Activated naive CD4-positive, alpha-beta T cell treated with anti-CD3 and anti-CD28 coated beads for 36 hours (primary cell): ENCODE measurements around the gene SRL. TPM values are rescaled to one million over a fixed set of nuclear protein-coding genes. Genes with fewer than 3 reads are reported as not detected.
A peak's percentile ranks its signal among the peaks of the same experiment; 100 is the strongest.

Source experiments
- CTCF ChIA-PET: fragments of 350-600 bp; sonication (Branson Sonifier 250); formaldehyde crosslinking; loops from one replicate; lab custom pipeline; 2021; ENCODE audit warnings: antibody characterized with exemption; lab: Charles Lee
- DNase-seq: peaks from one replicate; pipeline ENCODE4 v3.0.0-alpha.2; 2020
- H3K27ac Mint-ChIP-seq: one replicate; pipeline ENCODE4 v1.8.0; 2021; ENCODE audit warnings: mild to moderate bottlenecking, mixed read lengths
- H3K27me3 Mint-ChIP-seq: one replicate; pipeline ENCODE4 v1.8.0; 2021; ENCODE audit warnings: low read depth, mixed read lengths
- H3K36me3 Mint-ChIP-seq: one replicate; pipeline ENCODE4 v1.8.0; 2021; ENCODE audit warnings: low read depth, mixed read lengths
- H3K4me1 Mint-ChIP-seq: one replicate; pipeline ENCODE4 v1.8.0; 2021; ENCODE audit warnings: low read depth, mixed read lengths
- H3K4me3 Mint-ChIP-seq: one replicate; pipeline ENCODE4 v1.8.0; 2021; ENCODE audit warnings: mild to moderate bottlenecking, moderate library complexity, mixed read lengths
- H3K9me3 Mint-ChIP-seq: one replicate; pipeline ENCODE4 v1.8.0; 2021; ENCODE audit warnings: mixed read lengths
- intact Hi-C: fragments of 100-400 bp; cut with micrococcal nuclease; formaldehyde crosslinking; loops from one replicate; pipeline ENCODE4 v1.15.1; 2023
- total RNA-seq, 2 experiments: library from RNA; stranded (reverse); gene quantifications; one replicate each; pipeline ENCODE4 v1.2.3, GENCODE V29; 2021

SRL gene
- total RNA-seq, 2 experiments from 2014 or later = not detected

GRCh38 chr16:4139968-4140367 lies 101.9 kb downstream of the SRL start:
- H3K9me3 Mint-ChIP-seq = no peaks in the 10 kb centered on the region
- peaks cover 8% of the 10 kb centered on the region for H3K4me1 Mint-ChIP-seq
- H3K4me3 Mint-ChIP-seq = no peak overlapping the region
- H3K27ac Mint-ChIP-seq = peak overlapping the region; percentile 59
- CTCF ChIA-PET = no interaction called here
- peaks cover 4% of the 10 kb centered on the region for H3K27me3 Mint-ChIP-seq
- DNase-seq = no peak
- no peaks in the 10 kb centered on the region for H3K36me3 Mint-ChIP-seq
- intact Hi-C loops = no loop called here

Other genes with a start within 250 kb of the SRL start
- 1 to 10 TPM; 6.5 to 7.1 TPM for gene ADCY9, start 125.6 kb downstream of the SRL start, total RNA-seq
- 10 to 100 TPM; 24.0 to 27.7 TPM for gene TFAP4, start 30.9 kb upstream of the SRL start, total RNA-seq
- under 1 TPM; 0.12 to 0.24 TPM for gene GLIS2, start 74.0 kb upstream of the SRL start, total RNA-seq
- 10 to 100 TPM; 67.8 to 71.3 TPM for gene PAM16, start 109.2 kb upstream of the SRL start, total RNA-seq
- not detected for gene VASN, start 129.8 kb upstream of the SRL start, total RNA-seq
- 10 to 100 TPM; 39.7 to 43.3 TPM for gene CORO7, start 174.5 kb upstream of the SRL start, total RNA-seq
- gene DNAJA3, start 183.8 kb upstream of the SRL start, total RNA-seq = 10 to 100 TPM; 86.7 to 88.0 TPM
- gene NMRAL1, start 232.5 kb upstream of the SRL start, total RNA-seq = 10 to 100 TPM; 30.5 to 30.8 TPM
- 10 to 100 TPM; 46.8 to 49.3 TPM for gene HMOX2, start 234.3 kb upstream of the SRL start, total RNA-seq